ENCODE results near the gene SLC66A1. TPM values are rescaled to one million over a fixed set of nuclear protein-coding genes. Genes with fewer than 3 reads are reported as not detected.

SLC66A1 gene
- total and polyA plus RNA-seq, 2 donors: 7.7 to 10.3 TPM

- no peaks in the 10 kb centered on the region for H3K4me1 ChIP-seq (ENCODE audit: insufficient read depth)
- H3K27ac ChIP-seq (ENCODE audit: low read depth): no peak overlapping the region
- no peak for DNase-seq (ENCODE audit: extremely low spot score)
- peaks cover 4% of the 10 kb centered on the region for H3K36me3 ChIP-seq (ENCODE audit: insufficient read depth)
- H3K4me3 ChIP-seq (ENCODE audit: low read depth, low read length): no peak overlapping the region
- 77% methylated on average over 19 of the region's 19 CpGs for WGBS
Measured at GRCh38 chr1:19325368-19325957, 13.3 kb downstream of the SLC66A1 start.

GRCh38 chr1:19325958-19326747 lies 14.0 kb downstream of the SLC66A1 start:
- Histone ChIP-seq H3K36me3 (ENCODE audit: insufficient read depth) (peaks cover 4% of the 10 kb centered on the region), H3K4me3 (ENCODE audit: low read depth, low read length) (no peak overlapping the region), H3K27ac (ENCODE audit: low read depth) (no peak overlapping the region), H3K4me1 (ENCODE audit: insufficient read depth) (no peaks in the 10 kb centered on the region)
- DNase-seq (ENCODE audit: extremely low spot score): no peak
- WGBS: 89% methylated on average over 32 of the region's 32 CpGs

- no peak overlapping the region for H3K4me3 ChIP-seq (ENCODE audit: low read depth, low read length)
- H3K36me3 ChIP-seq (ENCODE audit: insufficient read depth): peaks cover 4% of the 10 kb centered on the region
- H3K4me1 ChIP-seq (ENCODE audit: insufficient read depth): no peaks in the 10 kb centered on the region
- H3K27ac ChIP-seq (ENCODE audit: low read depth): no peak overlapping the region
- WGBS: 81% methylated on average over 6 of the region's 6 CpGs
- no peak for DNase-seq (ENCODE audit: extremely low spot score)
Measured at GRCh38 chr1:19326748-19327065, 14.6 kb downstream of the SLC66A1 start.

GRCh38 chr1:19327301-19327700 lies 15.2 kb downstream of the SLC66A1 start:
- Histone ChIP-seq H3K4me1 (ENCODE audit: insufficient read depth) (no peaks in the 10 kb centered on the region), H3K36me3 (ENCODE audit: insufficient read depth) (peaks cover 4% of the 10 kb centered on the region), H3K27ac (ENCODE audit: low read depth) (no peak overlapping the region), H3K4me3 (ENCODE audit: low read depth, low read length) (no peak overlapping the region)
- no peak for DNase-seq (ENCODE audit: extremely low spot score)
- WGBS: 89% methylated on average over 16 of the region's 16 CpGs

DNA sequence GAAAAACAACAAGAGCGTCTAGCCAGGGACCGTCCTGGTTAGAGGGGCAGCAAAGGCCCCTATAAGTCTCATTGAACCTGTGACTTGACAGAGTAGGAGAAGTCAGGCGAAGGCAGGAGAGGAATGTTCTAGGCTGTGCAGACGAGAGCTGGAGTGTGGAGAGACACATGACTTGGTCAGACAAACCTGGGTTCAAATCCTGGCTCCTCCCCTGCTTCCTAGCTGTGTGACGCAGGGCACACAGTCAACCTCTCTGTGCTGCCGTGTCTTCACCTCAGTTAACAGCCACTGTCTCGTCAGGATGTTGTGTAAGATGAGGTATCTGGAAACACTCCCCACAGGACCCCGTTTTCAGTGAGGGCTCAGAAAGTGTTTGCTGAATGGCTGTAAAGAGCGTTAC lies 15.6 kb downstream of the SLC66A1 start:
- no peak overlapping the region for H3K27ac ChIP-seq (ENCODE audit: low read depth)
- WGBS: 87% methylated on average over 9 of the region's 9 CpGs
- no peaks in the 10 kb centered on the region for H3K4me1 ChIP-seq (ENCODE audit: insufficient read depth)
- DNase-seq (ENCODE audit: extremely low spot score): no peak
- H3K4me3 ChIP-seq (ENCODE audit: low read depth, low read length): no peak overlapping the region
- H3K36me3 ChIP-seq (ENCODE audit: insufficient read depth): peaks cover 4% of the 10 kb centered on the region

DNA sequence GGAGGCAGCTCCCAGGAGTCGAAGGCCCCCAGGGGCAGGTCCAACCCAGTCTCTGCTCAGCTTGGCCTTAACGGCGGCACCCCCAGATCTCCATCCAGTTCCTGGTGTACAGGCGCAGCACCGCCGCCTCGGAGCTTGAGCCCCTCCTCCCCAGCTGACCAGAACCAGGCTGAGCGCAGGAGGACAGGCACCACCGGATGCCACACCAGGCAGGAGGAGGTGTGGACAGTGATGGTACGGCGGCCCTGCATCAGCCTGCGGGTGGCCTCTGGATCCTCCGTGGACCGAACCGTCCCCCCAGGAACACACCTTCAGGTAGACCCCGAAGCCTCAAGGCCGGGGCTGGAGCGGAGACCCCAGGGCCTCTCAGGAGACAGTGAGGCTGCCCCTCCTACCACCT lies 16.4 kb downstream of the SLC66A1 start:
- Histone ChIP-seq H3K27ac (ENCODE audit: low read depth) (no peak overlapping the region), H3K4me1 (ENCODE audit: insufficient read depth) (no peaks in the 10 kb centered on the region), H3K4me3 (ENCODE audit: low read depth, low read length) (no peak overlapping the region), H3K36me3 (ENCODE audit: insufficient read depth) (peaks cover 4% of the 10 kb centered on the region)
- 95% methylated on average over 18 of the region's 18 CpGs for WGBS
- DNase-seq (ENCODE audit: extremely low spot score): no peak

DNA sequence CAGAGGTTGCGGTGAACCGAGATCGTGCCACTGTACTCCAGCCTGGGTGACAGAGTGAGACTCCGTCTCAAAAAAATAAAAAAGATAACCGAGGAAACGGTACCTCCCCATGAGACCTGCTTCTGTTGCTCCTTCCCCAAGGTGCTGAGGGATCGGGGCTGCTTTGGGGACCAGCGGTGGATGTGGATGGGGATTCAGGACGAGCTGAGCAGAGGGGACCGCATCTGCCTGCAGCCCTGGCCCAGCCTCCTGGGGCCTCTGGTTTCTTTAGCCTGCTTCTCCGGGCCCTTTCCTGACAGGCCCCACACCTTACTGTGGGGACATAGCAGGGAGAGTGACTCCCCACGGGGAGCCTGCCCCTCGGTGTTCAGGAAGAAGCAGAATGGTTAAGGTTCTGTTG lies 17.1 kb downstream of the SLC66A1 start:
- no peak overlapping the region for H3K27ac ChIP-seq (ENCODE audit: low read depth)
- peaks cover 4% of the 10 kb centered on the region for H3K36me3 ChIP-seq (ENCODE audit: insufficient read depth)
- no peaks in the 10 kb centered on the region for H3K4me1 ChIP-seq (ENCODE audit: insufficient read depth)
- WGBS: 91% methylated on average over 13 of the region's 13 CpGs
- no peak overlapping the region for H3K4me3 ChIP-seq (ENCODE audit: low read depth, low read length)
- no peak for DNase-seq (ENCODE audit: extremely low spot score)

GRCh38 chr1:19329611-19330010 lies 17.5 kb downstream of the SLC66A1 start:
- DNase-seq (ENCODE audit: extremely low spot score): no peak
- H3K36me3 ChIP-seq (ENCODE audit: insufficient read depth): peaks cover 4% of the 10 kb centered on the region
- no peak overlapping the region for H3K4me3 ChIP-seq (ENCODE audit: low read depth, low read length)
- WGBS: 93% methylated on average over 5 of the region's 5 CpGs
- no peak overlapping the region for H3K27ac ChIP-seq (ENCODE audit: low read depth)
- no peaks in the 10 kb centered on the region for H3K4me1 ChIP-seq (ENCODE audit: insufficient read depth)

DNA sequence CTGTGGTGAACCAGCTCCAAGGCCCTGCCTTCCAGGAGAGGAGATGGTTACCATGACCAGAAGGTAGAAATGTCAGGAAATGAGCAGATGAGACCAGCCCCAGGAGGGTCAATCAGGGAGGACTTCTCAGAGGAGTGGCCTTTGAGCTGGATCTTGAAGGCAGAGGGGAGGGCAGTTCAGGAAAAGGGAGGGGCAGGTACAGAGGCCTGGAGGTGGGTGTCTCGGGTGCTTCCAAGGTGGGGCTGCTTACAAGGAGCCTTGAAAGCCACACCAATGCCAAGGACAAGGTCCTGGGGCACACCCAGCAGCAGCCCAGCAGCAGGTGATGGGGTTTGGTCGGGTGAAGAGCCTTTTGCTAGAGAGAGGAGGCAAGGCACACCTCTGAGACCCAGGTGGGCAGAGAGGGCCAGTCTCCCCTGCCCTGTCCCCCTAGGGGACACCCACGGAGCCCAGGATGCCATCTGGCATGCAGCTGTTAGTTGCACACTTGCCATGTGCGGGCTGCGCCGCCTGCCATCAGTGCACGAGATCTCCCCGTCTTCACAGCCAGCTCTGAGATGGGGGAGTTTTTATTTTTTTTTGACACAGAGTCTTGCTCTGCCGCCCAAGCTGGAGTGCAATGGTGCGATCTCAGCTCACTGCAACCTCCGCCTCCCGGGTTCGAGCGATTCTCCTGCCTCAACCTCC lies 18.5 kb downstream of the SLC66A1 start:
- Histone ChIP-seq H3K4me3 (ENCODE audit: low read depth, low read length) (no peak overlapping the region), H3K36me3 (ENCODE audit: insufficient read depth) (peaks cover 4% of the 10 kb centered on the region), H3K27ac (ENCODE audit: low read depth) (no peak overlapping the region), H3K4me1 (ENCODE audit: insufficient read depth) (no peaks in the 10 kb centered on the region)
- no peak for DNase-seq (ENCODE audit: extremely low spot score)
- WGBS: 91% methylated on average over 14 of the region's 14 CpGs

DNA sequence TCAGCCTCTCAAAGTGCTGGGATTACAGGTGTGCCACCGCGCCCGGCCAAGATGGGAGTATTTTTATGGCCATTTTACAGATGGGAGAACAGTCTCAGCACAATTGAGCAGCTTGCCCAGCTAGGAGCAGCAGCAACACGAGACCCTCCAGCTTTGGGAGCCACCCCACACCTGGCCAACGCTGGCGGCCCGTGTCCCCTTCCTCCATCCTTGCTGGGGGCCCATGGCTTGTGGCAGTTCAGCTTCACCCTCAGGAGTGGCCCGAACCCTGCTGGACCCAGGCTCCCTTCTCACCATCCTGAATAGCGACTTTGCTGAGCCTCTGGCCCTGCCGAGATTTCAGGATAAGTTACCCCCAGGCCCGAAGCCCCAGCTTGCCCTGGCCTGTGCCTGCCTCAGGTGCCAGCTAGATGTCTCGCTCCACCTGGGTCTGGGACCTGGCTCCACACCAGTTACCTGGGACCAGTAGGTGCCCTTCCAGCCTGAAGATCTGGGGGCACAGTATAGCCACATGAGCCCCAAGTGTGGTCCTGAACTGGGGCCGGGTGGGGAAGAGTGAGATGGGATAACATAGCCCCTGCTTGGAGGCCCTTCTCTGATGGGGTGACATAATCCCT lies 19.2 kb downstream of the SLC66A1 start:
- Histone ChIP-seq H3K4me1 (ENCODE audit: insufficient read depth) (no peaks in the 10 kb centered on the region), H3K4me3 (ENCODE audit: low read depth, low read length) (no peak overlapping the region), H3K36me3 (ENCODE audit: insufficient read depth) (peaks cover 4% of the 10 kb centered on the region), H3K27ac (ENCODE audit: low read depth) (no peak overlapping the region)
- DNase-seq (ENCODE audit: extremely low spot score): no peak
- WGBS: 91% methylated on average over 13 of the region's 13 CpGs

DNA sequence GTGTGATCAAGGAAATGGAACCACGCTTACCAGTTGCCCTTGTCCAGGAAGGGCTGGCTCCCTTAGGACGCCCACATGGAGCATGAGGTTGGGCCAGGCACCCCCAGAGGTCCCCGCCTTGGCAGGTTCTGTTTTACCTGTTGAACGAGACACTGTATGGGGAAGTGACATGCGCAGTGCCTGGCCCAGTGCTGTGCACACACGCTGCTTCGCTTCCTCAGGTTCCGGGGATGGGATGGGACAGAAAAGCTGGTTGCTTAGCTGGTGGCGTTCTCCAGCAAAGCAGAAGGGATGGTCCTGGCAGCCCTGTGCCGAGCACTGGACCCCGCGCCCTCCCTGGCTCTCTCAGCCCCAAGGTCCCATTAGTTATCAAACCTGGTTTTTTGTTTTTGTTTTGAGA lies 20.7 kb downstream of the SLC66A1 start:
- no peaks in the 10 kb centered on the region for H3K4me1 ChIP-seq (ENCODE audit: insufficient read depth)
- no peak for DNase-seq (ENCODE audit: extremely low spot score)
- 94% methylated on average over 12 of the region's 12 CpGs for WGBS
- peaks cover 4% of the 10 kb centered on the region for H3K36me3 ChIP-seq (ENCODE audit: insufficient read depth)
- no peak overlapping the region for H3K27ac ChIP-seq (ENCODE audit: low read depth)
- H3K4me3 ChIP-seq (ENCODE audit: low read depth, low read length): no peak overlapping the region

DNA sequence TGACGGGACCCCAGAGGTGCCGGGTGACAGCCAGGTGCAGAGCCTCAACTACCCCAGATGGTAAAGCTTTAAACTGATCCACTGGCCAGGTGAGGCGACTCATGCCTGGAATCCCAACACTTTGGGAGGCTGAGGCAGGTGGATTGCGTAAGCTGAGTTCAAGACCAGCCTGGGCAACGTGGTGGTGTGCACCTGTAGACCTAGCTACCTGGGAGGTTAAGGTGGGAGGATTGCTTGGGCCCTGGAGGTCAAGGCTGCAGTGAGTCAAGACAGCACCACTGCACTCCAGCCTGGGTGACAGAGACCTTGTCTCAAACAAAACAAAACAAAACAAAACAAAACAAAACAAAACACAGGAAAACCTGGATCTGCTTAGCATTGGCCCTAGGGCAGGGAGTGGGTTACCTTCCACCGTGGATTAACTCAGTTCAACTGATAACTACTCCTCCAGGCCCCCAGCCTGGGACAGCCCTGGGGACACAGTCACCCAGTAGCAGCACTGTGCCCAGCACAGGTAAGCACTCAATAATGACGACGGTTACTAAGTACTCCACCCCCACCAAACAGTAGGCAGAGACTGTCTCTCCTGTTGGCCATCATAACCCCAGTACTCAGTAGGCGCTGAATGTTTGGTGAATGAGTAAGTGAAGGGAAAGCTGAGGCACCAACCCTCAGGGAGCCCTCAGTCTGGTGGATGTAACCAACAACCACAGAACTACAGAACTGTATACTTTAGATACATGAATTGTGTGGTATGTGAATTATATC lies 21.6 kb downstream of the SLC66A1 start:
- H3K27ac ChIP-seq (ENCODE audit: low read depth): no peak overlapping the region
- peaks cover under 1% of the 10 kb centered on the region for H3K36me3 ChIP-seq (ENCODE audit: insufficient read depth)
- H3K4me1 ChIP-seq (ENCODE audit: insufficient read depth): no peaks in the 10 kb centered on the region
- DNase-seq (ENCODE audit: extremely low spot score): no peak
- 79% methylated on average over 9 of the region's 9 CpGs for WGBS
- H3K4me3 ChIP-seq (ENCODE audit: low read depth, low read length): no peak overlapping the region

DNA sequence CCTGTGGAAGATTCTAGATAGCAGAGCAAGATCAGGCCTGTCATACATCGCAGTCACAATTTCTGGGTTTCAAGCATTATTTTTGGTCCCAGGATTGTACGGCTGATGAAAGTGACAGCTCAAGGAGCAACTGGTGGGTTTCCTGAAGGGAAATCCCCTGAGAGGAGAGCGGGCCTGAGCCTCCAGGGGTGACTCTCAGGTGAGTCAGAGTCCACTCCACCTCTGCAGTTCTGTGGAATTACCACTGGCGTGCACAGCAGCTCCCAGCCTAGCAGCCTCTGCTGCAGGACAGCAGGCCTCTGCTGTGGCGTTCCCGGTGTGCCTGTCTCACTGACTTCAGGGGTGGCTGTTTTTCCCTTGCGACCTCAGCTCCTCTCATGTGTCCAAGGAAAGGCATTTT lies 24.4 kb downstream of the SLC66A1 start:
- Histone ChIP-seq H3K27ac (ENCODE audit: low read depth) (no peak overlapping the region), H3K36me3 (ENCODE audit: insufficient read depth) (no peaks in the 10 kb centered on the region), H3K4me1 (ENCODE audit: insufficient read depth) (no peaks in the 10 kb centered on the region), H3K4me3 (ENCODE audit: low read depth, low read length) (no peak overlapping the region)
- 85% methylated on average over 7 of the region's 7 CpGs for WGBS
- no peak for DNase-seq (ENCODE audit: extremely low spot score)
